22Rv1 (cell line): ENCODE measurements around the gene PRDM12.

Experiments
- ZFX ChIP-seq: fragments of 450-650 bp; IDR thresholded peaks from 2 replicates; pipeline ENCODE4 v1.6.1; 2017; ENCODE audit warnings: antibody characterized with exemption, borderline replicate concordance
- TF ChIP-seq, protein P1 (sequence below): fragments of 450-650 bp; IDR thresholded peaks from 2 replicates; pipeline ENCODE4 v1.5.1; 2017; ENCODE audit warnings: mild to moderate bottlenecking

DNA sequence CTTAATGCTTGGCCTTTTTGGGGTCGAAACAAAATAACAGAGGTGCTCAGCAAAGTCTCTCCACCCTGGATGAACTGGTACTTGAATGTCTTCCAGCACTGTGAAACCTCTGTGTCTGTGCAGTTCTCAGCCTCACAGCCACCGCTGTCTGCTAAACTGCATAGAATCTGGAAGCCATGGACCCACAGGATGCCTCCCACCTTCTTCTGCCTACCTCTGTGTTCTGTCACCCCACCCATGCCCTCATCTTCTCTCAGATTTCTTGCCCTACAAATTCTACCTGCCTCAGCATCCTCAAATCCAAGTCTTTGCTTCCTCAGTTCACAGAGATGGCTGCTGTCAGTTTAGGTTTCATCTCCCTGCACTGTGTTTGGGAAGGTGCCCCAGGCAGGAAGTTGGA lies 64.8 kb downstream of the PRDM12 start:
- TF ChIP-seq, protein P1, sequence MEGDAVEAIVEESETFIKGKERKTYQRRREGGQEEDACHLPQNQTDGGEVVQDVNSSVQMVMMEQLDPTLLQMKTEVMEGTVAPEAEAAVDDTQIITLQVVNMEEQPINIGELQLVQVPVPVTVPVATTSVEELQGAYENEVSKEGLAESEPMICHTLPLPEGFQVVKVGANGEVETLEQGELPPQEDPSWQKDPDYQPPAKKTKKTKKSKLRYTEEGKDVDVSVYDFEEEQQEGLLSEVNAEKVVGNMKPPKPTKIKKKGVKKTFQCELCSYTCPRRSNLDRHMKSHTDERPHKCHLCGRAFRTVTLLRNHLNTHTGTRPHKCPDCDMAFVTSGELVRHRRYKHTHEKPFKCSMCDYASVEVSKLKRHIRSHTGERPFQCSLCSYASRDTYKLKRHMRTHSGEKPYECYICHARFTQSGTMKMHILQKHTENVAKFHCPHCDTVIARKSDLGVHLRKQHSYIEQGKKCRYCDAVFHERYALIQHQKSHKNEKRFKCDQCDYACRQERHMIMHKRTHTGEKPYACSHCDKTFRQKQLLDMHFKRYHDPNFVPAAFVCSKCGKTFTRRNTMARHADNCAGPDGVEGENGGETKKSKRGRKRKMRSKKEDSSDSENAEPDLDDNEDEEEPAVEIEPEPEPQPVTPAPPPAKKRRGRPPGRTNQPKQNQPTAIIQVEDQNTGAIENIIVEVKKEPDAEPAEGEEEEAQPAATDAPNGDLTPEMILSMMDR, result no peak
- no peak for TF ChIP-seq ZFX
